Measurements from ENCODE around the gene WNT9B.
A peak's percentile ranks its signal among the peaks of the same experiment; 100 is the strongest.

Gene WNT9B

GRCh38 chr17:46885415-46886309 lies 34.3 kb downstream of the WNT9B start:
- no peak for DNase-seq

- no peak for DNase-seq
Measured at GRCh38 chr17:46886310-46886663, 34.9 kb downstream of the WNT9B start.

- DNase-seq = no peak
Measured at GRCh38 chr17:46887717-46888116, 36.3 kb downstream of the WNT9B start.

- DNase-seq = no peak
Measured at GRCh38 chr17:46888727-46889126, 37.3 kb downstream of the WNT9B start.

- no peak for DNase-seq
Measured at GRCh38 chr17:46889519-46889918, 38.1 kb downstream of the WNT9B start.

GRCh38 chr17:46889992-46890564 lies 38.7 kb downstream of the WNT9B start:
- DNase-seq = no peak

GRCh38 chr17:46890638-46891037 lies 39.3 kb downstream of the WNT9B start:
- DNase-seq = no peak

- DNase-seq = no peak
Measured at GRCh38 chr17:46892192-46892703, 40.9 kb downstream of the WNT9B start.

GRCh38 chr17:46894024-46894423 lies 42.6 kb downstream of the WNT9B start:
- no peak for DNase-seq

GRCh38 chr17:46894476-46895151 lies 43.2 kb downstream of the WNT9B start:
- no peak for DNase-seq

- no peak for DNase-seq
Measured at GRCh38 chr17:46895171-46895570, 43.8 kb downstream of the WNT9B start.

- no peak for DNase-seq
Measured at GRCh38 chr17:46896991-46897390, 45.6 kb downstream of the WNT9B start.

GRCh38 chr17:46898364-46898763 lies 47.0 kb downstream of the WNT9B start:
- DNase-seq = no peak

- DNase-seq = no peak
Measured at GRCh38 chr17:46898860-46899259, 47.5 kb downstream of the WNT9B start.

GRCh38 chr17:46901291-46901690 lies 49.9 kb downstream of the WNT9B start:
- no peak for DNase-seq

- no peak for DNase-seq
Measured at GRCh38 chr17:46903762-46904672, 52.6 kb downstream of the WNT9B start.

GRCh38 chr17:46908068-46908737 lies 56.8 kb downstream of the WNT9B start:
- DNase-seq = no peak

GRCh38 chr17:46910179-46910927 lies 59.0 kb downstream of the WNT9B start:
- DNase-seq = no peak

- DNase-seq = no peak
Measured at GRCh38 chr17:46911311-46911710, 59.9 kb downstream of the WNT9B start.

- DNase-seq = no peak
Measured at GRCh38 chr17:46915596-46915995, 64.2 kb downstream of the WNT9B start.

- peak; percentile 55 for DNase-seq
Measured at GRCh38 chr17:46916211-46916610, 64.8 kb downstream of the WNT9B start.

Data from NCI-H226 (cell line).